Measurements from ENCODE around the gene MIPEP.

GRCh38 chr13:23767838-23768237 lies 121.4 kb downstream of the MIPEP start:
- TF ChIP-seq CTCF (conservative IDR thresholded peaks at IDR 0.05 in 1 of 2, IDR thresholded peaks at IDR 0.05 in 1 of 2; ENCODE audit: low read depth in 1 of 2, low read length in 2 of 2) (no peak), EZH2 (IDR thresholded peaks at IDR 0.05; ENCODE audit: low read length, missing control alignments) (no peak)
